ENCODE measurements around the gene SLAIN2.
"Not testable (repeated sequence)": the region's sequence is repeated elsewhere in the genome, so short reads cannot be mapped to it uniquely, and the experiment has no call there.

The SLAIN2 gene

DNA sequence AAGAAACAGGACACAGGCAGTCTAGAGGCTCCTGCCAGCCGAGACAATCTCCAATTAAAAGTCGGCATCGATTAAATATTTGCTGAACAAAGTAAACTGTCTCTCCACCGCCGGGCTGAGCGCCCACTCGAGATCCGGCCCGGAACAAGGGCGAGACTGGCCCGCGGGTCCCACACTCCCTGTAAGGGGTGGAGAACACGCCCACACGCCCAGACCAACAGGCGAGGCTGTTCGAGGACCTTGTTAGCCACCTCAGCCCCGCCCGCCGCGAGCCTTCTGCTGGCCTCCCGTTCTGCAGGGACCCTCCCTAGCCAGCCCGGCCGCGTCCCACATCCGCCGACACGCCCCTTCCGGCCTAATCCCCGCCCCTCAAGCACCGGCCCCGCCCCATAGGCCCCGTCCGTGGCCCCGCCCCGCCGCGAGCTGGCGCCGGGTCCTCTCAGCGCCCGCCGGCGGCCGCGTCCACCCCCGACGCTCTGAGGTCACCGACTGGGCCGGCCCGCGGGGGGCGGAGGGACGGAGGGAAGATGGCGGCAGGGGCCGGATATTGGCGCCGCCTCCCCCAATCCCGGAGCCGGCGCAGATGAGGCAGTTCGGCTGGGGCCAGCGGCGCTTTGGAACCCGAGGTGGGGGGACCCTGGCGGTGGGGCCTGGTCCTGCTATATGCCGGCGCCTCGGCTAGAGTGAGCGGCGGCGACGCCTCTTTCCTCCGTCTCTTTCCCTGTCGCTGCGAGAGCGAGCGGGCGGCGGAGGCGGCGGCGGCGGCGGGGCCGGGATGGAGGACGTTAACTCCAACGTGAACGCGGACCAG, at the start of gene SLAIN2:
Gene SLAIN2 (plus strand): TSS at position 565 of the 811 bp plus-strand sequence. CDS start 211 bp downstream, at position 776.
- DNase-seq, result peak; percentile 94

DNA sequence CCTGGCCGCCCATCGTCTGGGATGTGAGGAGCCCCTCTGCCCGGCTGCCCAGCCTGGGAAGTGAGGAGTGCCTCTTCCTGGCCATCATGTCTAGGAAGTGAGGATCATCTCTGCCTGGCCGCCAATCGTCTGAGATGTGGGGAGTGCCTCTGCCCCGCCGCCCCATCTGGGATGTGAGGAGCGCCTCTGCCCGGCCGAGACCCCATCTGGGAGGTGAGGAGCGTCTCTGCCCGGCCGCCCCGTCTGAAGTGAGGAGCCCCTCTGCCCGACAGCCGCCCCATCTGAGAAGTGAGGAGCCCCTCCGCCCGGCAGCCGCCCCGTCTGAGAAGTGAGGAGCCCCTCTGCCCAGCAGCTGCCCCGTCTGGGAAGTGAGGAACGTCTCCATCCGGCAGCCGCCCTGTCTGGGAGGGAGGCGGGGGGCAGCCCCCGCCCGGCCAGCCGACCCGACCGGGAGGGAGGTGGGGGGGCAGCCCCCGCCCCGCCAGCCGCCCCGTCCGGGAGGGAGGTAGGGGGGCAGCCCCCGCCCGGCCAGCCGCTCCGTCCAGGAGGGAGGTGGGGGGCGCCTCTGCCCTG, 49.0 kb upstream of the SLAIN2 start:
- DNase-seq, result not testable (repeated sequence)

DNA sequence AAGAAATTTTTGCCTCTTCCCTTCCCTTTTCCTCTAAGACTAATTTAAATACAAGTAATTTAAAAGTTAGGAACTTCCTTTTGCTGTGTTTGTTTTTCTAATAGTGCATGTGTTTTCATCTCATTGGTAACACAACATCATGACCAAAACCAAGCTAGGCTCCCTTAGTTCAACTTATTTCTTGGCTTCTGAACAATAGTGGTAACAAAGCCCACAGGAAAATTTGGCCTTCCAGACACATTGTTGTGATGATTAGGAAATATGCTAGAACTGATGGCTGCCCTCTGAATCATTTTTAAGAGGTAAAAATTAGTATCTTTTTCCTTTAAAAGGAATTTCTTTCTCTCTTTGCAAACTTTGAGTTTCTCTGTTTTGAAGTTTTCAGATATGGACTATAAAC, 46.2 kb upstream of the SLAIN2 start:
- no peak for DNase-seq

DNA sequence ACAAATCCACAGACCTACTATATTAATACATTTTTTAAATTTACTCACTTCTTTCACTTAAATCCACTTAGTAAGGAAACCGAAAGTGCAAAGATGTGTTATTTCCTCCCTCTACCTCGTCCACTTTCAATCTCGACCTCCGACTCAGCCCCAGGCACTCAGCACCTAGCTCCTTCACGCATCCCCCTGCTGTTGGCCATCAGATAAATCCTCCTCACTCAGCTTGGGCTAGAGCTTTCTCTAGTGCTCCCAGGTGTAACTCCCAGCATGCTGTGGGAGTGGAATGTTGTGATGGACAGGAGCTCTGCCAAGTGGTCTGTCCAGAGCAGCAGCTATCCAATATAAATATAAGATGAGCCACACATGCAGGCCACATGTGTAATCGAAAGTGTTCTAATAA, 45.0 kb upstream of the SLAIN2 start:
- DNase-seq, result no peak

DNA sequence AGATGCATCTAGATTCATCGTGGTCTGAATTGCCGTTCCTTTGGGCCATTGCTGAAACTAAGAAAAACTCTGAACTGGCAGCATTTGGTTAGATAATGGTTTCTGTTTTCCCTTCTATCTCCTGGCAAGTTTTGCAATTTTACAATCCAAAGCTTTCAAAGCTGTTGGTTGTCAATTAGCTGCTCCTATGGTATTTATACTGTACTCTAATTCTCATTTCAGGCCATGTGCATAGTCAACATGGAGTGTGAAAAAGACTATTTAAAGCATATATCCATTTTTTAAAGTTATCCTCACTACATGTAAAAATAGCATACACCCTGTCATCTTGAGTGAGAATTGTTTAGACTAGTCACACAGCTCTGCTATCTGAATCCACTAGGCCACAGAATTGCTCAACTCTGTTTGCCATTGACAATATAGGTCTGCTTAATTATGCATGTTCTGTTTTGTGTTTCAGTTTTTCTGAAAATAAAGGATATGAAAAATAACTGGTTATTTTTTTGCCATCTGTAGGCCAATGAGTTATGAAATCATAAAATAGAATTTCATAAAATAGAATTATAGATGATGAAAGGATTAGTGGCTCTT, 44.0 kb upstream of the SLAIN2 start:
- DNase-seq, result no peak

DNA sequence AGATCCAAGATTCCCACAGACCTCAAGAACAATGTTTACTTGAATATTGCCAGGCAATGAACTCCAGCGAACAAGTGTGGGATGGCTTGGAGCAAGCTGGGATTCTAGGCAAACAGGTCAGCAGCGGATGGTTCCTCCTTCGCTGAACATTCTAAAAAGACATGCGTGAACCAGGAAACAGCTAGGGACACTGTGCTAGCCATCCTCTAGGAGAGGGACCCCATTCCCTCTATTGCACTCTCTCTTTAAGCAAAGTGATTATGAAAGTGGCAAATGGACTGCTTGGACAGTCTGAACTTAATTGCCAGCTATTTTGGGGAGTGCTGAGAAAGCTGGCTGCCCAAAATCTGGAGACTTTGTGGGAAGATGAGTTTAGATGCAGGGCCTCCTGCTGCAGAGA, 41.8 kb upstream of the SLAIN2 start:
- DNase-seq, result no peak

DNA sequence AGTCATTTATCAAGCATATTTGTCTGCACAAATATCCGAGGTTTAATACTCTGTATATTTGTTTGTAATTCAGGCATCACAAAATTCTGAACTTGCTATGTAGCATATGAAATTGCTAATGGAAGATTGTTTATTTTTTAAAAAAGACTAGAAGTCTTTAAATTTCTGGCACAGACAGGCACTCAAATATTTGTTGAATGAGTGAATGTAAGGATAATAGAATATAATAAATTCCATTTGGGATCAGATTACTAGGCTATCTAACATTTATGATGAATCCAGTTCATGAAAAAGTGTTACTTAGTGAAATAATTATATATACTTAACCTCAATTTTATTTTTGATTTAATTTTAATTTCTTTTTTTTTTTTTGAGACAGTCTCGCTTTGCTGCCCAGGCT, 41.3 kb upstream of the SLAIN2 start:
- DNase-seq, result no peak

DNA sequence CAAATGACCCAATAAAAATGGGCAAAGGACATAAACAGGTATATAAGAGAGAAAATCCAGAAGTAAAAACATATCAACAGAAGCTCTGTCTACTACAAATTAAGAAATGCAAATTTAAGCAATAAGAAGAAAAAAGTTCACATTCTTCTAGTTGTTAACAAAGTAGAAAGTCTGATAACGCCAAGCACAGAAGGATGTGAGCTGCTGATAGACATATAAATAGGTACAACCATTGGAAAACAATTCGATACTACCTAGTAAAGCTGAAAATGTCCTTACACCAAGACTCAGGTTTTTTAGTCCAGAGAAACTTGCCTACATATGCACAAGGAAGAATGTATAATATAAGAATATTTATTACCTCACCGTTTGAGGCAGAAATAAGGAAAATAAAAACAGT, 35.8 kb upstream of the SLAIN2 start:
- DNase-seq, result no peak

DNA sequence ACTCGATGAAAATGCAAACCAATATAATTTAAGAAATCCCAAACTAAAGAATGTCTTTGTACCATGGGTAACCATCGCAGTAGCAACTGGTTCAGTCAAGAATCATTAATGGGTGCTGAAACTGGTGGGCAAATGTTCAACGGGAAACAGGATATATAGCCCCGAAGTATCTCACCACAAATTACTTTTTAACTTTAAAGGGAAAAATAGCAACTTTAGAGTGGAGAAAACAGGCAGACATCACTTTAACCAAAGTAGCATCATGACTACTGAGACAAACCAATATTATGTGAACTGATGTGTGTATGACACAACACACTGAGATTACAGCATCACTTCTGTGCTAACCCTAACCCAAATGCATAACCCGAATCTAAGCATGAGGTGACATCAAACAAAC, 33.8 kb upstream of the SLAIN2 start:
- DNase-seq, result no peak

DNA sequence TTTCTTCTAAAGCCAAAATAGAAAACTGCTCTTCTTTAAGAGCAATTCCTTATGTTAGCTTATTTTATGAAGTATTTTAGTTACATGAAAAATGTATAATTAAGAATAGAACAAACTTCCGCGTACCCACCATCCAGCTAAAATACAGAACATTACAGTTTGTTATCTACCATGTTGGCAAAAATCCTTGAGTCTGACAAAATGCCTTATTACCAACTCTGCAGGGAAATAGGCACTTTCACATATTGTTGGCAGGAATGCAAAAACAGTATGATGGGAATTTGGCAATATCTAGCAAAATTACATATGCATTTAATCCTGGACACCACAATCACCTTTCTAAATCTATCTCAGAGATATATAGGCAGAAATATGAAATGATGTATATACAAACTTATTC, 32.4 kb upstream of the SLAIN2 start:
- no peak for DNase-seq

DNA sequence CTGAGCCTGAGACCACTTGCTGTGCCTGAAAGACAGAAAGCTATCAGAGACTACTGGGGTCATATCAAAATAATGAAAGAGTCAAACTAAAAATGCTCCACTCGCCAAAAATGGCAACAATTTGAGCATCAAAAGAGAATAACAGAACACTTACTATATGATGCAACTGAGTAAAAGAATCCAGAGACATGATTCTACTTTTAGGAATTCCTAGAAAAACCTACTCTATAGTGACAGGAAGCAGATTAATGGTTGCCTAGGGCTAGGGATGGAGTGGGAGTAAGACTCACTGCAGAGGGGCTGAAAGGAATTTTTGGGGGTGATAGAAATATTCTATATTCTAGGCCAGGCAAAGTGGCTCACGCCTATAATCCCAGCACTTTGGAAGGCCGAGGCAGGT, 29.4 kb upstream of the SLAIN2 start:
- no peak for DNase-seq

DNA sequence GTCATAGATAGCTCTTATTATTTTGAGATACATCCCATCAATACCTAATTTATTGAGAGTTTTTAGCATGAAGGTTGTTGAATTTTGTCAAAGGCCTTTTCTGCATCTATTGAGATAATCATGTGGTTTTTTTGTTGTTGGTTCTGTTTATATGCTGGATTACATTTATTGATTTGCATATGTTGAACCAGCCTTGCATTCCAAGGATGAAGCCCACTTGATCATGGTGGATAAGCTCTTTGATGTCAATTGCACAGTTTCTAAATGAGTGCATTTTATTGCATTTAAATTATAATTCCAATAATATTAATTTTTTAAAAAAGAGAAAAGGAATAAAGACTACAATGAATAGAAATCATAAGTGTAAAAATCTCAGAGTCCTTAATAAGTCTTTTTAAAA, 26.6 kb upstream of the SLAIN2 start:
- DNase-seq, result not testable (repeated sequence)

DNA sequence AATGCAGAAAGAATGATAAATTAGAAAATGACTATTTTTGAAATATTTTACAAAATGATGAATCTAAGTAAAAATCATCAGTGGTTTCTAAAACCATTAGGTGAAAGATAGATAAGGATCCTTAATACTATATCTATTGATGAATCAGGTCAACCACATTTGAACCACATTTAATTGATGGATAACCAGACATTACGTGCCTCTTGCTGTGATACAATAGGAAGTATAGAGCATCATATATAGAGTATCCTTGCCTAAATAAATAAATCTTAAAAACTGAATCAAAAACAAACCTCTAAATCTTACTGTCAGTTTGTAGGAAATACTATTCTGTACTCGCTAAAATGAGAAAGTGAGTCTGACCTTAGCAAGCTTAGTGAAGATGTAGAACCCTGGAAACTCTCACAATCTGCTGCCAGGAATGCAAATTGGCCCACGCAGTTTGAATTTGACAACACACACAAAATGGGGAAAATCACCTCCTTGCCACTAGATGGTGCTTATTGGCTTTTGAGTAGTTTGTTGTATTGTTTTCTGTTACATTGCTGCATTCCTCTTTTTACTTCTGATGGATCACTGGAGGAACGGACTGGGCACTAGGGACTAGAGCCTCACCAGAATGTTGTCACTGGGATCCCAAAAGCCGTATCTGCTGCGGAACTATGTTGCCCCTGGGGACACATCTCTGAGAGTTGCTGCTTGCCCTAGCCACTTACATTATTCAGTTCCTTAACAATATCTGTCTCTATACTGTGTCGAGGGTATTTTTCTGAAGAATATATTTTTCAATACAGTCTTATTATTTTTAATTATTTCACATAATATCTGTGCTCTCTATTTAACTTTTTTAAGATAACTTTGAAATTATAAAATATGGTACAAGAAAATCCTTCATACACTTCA, 25.4 kb upstream of the SLAIN2 start:
- peak; percentile 0 for DNase-seq

DNA sequence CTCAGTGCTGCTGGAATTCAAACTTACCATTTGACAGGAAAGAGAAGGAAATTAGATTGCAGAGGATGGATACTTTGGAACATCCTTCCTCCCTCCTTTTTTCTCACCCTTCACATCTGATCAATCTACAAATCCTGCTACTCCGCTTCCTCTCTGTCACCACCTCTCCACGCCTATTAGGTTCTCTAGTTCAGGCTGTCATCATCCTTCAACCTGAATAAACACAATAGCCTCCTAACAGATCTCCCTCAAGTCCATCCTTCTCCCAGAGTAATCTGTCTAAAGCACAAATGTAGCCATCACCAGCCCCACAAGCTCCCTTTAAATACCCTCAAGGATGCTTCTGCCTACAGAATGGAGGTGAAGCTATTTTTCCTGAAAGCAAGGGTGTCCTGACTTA, 20.0 kb upstream of the SLAIN2 start:
- DNase-seq, result no peak

DNA sequence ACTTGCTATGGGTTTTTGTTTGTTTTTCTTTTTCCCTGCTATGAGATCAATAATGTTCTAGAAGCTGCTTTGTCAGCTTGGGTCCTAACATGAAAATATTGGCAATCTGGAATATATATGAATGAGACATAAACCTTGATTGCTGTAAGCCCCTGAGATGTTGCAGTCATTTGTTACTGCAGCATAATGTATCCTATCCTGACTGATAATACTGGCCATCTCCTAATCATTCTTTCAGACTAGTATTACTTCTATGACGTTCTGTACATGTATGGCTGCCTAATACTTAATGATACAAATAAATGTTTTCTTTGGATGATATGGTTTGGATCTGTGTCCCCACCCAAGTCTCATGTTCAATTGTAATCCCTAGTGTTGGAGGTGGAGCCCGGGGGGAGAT, 19.3 kb upstream of the SLAIN2 start:
- DNase-seq, result no peak

DNA sequence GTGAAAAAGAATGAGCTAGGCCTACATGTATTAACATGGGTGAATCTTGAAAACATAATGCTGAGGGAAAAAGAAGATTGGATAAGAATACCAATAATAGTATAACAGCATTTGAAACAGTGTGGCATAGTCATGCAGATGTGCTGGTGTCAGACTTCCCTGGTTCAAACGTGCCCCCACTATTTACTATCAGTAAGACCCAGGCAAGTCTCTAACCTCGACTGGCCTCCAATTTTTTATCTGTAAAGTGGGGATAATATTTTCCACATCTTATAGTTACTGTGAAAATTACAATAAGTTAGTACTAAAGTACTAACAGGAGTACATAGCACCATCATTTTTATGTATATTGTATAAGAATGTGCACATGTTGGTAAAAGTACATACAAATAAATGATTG, 17.0 kb upstream of the SLAIN2 start:
- DNase-seq, result no peak

DNA sequence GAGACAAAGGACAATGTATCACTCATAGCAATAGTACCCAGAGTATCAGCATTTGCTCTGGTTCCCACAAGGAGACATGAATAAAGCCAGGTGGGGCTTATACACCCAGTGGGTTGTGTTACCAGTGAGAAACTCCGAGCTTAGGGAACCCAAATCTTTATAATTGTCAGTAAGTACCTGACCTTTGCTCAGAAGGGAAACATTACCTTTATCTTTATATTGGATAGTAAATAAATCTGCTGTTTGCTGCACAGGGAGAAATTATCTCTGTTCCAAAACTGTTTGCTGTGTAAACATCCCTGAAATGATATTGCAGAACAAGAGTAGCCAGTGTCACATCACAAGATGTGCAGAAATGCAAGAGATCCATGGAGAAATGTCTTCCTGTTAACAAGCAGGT, 12.1 kb upstream of the SLAIN2 start:
- DNase-seq, result no peak

DNA sequence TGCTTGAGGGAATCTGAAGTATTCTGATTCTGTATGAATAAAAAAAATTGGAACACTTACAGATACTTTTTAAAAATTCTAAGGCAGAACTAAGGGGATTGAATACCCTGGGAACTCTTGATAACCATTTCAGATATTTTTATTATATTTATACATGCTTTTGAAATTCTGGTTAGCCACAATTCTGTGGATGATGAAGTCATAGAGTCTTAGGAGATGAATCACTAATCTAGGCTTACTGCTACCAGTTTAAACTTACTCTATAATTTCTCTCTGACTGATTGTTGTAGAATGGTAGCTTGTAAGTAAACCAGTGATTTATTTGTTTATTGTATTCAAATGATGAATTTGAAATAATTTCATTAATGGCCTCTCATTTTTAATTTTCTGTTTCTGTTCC, 11.4 kb upstream of the SLAIN2 start:
- no peak for DNase-seq

DNA sequence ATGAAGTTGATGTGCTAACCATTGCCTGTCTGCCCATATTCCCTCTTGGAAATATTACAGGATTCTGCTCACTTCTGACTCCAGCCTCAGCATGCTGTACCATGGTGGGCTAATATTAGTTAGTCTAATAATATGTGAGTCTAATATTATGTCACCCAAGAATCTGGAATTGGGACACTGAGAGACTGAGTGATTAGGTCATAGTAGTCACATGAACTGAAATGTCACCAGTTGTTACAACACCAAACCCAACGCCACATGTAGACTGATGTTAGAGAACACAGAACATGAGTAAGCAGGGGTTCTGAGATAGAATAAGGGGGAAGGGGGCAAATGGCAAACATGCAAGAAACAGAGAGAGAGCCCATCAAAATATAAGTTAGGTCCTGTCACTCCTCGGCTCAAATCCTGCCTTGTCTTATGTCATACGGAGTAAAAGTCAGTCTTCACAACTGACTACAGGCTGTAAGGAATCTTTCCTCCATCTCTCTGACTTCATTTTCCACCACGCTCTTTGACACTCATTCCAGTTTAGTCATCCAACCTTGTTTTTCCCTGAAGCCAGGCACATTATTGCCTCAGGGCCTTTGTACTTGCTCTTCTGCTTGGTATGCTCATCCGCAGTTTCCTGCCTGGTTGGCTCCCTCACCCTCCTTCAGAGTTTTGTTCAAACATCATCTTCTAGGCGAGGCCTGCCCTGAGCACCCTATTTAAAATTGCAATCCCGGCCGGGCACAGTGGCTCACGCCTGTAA, 9.6 kb upstream of the SLAIN2 start:
- DNase-seq, result no peak

DNA sequence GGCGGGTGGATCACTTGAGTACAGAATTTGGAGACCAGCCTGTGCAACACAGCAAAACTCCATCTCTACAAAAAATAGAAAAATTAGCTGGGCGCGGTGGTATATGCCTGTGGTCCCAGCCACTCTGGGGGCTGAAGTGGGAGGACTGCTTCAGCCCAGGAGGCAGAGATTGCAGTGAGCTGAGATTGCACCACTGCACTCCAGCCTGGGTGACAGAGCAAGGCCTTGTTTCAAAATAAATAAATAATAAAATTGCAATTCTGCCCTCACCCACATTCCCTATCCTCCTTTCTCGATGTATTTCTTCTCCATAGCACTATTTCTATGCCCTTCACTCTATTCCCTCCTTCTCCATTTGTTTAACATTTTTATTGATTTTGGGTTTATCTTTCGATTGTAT, 8.7 kb upstream of the SLAIN2 start:
- DNase-seq, result no peak

DNA sequence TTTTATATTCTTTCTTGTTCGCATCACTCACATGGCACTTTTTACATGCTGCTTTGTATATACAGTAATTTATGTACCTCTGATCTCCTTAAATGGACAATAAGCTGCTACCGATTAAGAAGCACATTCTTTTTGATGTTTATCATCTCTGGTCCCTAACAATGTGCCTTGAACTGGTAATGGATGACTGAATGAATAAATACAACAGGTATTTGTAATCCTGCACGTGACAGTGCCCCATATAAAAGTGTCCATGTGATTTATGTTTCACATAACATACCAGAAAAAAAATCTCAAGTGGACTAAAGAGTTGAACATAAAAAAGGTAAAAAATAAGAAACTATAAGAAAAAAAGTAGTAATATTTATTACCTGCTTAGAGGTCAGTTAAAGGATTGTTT, 7.7 kb upstream of the SLAIN2 start:
- no peak for DNase-seq

DNA sequence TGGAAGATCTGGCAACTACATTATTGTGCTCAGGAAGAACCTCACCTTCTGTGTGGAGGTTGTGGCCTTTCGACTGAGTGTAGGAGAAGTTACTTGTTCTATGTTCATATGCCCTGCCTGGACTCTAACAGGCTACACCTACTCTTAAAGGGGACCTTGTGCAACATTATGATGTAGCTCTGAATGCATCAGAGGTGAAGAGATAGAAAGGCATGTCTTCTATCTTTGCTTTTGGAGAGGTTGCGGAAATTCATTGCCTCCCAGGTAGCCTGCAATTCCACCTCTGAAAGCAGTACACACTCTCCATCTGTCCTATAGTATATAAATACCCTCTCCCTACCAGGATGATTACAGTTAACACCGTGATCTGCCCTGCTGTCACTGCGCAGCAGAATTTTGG, 7.1 kb upstream of the SLAIN2 start:
- no peak for DNase-seq

DNA sequence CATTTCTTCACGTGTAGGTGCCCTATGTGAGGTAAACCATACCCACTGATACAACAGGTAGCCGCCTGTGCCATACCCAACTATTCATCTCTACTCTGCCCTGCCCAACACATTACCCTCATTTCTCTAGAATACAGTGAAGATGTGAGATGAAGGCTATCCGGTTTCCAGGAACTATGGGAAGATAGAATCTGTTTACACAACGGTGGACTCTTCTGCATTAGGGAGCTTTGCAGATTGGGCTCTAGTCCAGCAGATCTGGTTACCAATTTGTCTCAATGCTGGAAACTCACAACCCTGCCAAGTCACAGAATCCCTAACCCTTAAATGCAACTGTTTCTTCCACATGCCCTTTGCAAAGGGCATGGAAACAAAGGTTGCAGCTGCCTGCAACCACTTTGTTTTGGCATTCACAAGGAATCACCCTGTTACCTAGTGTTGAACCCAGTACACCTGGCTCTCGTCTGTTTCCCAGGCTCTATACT, 6.4 kb upstream of the SLAIN2 start:
- DNase-seq, result peak; percentile 3
